ENCODE data around the gene NDUFAF8.

Gene NDUFAF8, protein sequence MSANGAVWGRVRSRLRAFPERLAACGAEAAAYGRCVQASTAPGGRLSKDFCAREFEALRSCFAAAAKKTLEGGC

GRCh38 chr17:81238815-81239713 lies at the start of gene NDUFAF8, which contains the start of gene TEPSIN:
NDUFAF8 (plus strand) TSS chr17:81239318; CDS start chr17:81239364, 46 bp downstream.
TEPSIN (minus strand) TSS chr17:81239055; CDS start chr17:81239033, 22 bp downstream.
- peak within 1 kb of the TSS; percentile 76 for H3K4me3 ChIP-seq (ENCODE audit: low read length)
- peak; percentile 98 for DNase-seq (ENCODE audit: low read depth)
- TF ChIP-seq, protein P1, sequence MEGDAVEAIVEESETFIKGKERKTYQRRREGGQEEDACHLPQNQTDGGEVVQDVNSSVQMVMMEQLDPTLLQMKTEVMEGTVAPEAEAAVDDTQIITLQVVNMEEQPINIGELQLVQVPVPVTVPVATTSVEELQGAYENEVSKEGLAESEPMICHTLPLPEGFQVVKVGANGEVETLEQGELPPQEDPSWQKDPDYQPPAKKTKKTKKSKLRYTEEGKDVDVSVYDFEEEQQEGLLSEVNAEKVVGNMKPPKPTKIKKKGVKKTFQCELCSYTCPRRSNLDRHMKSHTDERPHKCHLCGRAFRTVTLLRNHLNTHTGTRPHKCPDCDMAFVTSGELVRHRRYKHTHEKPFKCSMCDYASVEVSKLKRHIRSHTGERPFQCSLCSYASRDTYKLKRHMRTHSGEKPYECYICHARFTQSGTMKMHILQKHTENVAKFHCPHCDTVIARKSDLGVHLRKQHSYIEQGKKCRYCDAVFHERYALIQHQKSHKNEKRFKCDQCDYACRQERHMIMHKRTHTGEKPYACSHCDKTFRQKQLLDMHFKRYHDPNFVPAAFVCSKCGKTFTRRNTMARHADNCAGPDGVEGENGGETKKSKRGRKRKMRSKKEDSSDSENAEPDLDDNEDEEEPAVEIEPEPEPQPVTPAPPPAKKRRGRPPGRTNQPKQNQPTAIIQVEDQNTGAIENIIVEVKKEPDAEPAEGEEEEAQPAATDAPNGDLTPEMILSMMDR (conservative IDR thresholded peaks at IDR 0.05; ENCODE audit: low read depth, low read length): no peak

GRCh38 chr17:81189670-81190530 lies 49.2 kb upstream of the NDUFAF8 start:
- TF ChIP-seq, protein P1 (conservative IDR thresholded peaks at IDR 0.05; ENCODE audit: low read depth, low read length): peak; percentile 47
- no peak for DNase-seq (ENCODE audit: low read depth)
- no peak overlapping the region for H3K4me3 ChIP-seq (ENCODE audit: low read length)

- H3K4me3 ChIP-seq (ENCODE audit: low read length): no peak overlapping the region
- no peak for DNase-seq (ENCODE audit: low read depth)
- TF ChIP-seq, protein P1 (conservative IDR thresholded peaks at IDR 0.05; ENCODE audit: low read depth, low read length): no peak
These were observed 48.5 kb upstream of the NDUFAF8 start for GRCh38 chr17:81190591-81190990.

DNA sequence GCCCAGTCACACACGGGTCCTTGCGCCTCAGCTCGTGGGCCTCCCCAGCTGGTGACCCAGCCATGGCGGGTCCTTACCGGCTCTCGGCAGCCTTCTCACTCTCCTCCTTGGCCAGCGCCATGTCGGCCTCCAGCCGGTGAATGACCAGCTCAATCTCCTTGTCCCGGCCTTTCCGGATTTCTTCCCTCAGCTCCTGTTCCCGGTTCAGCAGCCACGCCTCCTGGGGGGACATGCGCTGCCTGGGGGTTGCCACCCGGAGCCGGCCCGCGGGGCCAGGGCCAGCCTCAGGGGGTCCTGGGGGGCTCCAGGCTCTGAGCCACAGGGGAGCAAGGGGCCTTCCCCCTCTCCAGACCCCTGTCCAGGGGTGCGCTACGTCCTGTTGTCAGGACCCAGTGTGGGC lies 48.0 kb upstream of the NDUFAF8 start:
- H3K4me3 ChIP-seq (ENCODE audit: low read length): no peak overlapping the region
- TF ChIP-seq, protein P1 (conservative IDR thresholded peaks at IDR 0.05; ENCODE audit: low read depth, low read length): no peak
- DNase-seq (ENCODE audit: low read depth): no peak

DNA sequence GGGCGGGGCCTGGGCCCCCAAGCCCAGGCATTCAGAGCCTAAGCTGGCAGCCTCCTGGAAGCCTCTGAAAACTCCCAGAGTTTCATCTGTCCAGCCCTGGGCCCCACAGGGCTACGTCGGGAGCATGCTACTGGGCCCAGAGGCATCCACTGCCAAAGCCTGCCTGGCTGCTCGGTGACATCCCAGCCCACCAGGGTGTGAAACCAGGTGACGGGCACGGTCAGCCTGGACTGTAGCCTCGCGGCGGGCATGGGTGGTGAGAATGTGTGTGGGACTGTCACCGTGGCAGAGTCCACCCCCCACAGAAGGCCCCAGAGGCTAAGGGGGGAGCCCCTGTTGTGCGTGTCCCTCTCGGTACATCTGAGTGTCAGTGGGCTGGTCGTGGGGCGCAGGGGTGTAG lies 47.5 kb upstream of the NDUFAF8 start:
- no peak overlapping the region for H3K4me3 ChIP-seq (ENCODE audit: low read length)
- DNase-seq (ENCODE audit: low read depth): no peak
- TF ChIP-seq, protein P1 (conservative IDR thresholded peaks at IDR 0.05; ENCODE audit: low read depth, low read length): no peak

DNA sequence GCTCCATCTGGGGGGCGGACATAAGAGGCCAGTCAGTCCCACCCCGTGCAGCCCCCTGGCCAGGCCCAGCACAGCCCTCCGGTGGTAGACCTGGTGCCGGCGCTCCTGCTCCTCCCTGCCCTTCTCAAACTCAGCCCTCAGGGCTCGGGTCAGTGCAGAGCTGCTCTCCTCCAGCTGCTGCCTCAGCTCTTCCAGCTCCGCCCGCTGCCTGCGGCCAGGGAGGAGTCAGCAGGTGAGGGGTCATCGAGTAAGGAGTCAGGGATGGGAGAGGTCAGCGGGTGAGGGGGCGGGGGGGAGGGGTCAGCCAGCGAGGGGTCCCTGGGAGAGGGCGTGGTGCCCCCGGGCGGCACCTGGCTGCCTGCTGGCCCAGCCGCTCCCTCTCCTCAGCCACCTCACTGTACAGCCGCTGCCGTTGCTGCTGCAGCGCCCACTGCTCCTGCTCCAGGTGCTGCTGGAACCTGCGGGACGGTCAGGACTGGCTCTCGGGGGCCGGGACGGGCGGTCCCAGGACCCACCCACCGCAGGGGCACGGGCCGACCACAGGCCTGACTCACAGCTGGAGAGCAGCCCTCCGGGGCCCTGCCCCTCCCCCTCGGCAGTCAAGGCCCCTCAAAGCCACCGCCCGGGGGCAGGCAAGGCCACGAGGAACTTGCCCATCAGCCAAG lies 46.6 kb upstream of the NDUFAF8 start:
- TF ChIP-seq, protein P1 (conservative IDR thresholded peaks at IDR 0.05; ENCODE audit: low read depth, low read length): no peak
- no peak for DNase-seq (ENCODE audit: low read depth)
- H3K4me3 ChIP-seq (ENCODE audit: low read length): no peak overlapping the region
